GM10847 (cell line): ENCODE measurements around the gene UBE2M.

Experiments used
- POLR2A ChIP-seq: IDR thresholded peaks from 2 replicates; pipeline ENCODE4 v1.6.1; 2011; ENCODE audit not compliant: insufficient read length; ENCODE audit errors: extremely low read depth

UBE2M gene

DNA sequence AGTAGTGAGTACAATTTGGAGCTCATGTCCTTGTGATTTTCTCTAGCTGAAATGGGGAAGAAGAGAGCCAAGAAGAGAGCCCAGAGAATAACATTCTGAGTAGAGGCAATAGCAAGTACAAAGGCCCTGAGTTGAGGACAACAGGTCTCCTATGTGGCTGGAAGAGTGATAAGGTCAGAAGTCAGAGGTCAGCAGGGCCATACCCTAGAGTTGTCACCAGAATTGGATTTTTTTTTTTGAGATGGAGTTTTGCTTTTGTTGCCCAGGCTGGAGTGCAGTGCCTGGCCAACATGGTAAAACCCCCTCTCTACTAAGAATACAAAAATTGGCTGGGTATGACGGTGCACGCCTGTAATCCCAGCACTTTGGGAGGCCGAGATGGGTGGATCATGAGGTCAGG lies 22.6 kb downstream of the UBE2M start:
- TF ChIP-seq POLR2A, result no peak

DNA sequence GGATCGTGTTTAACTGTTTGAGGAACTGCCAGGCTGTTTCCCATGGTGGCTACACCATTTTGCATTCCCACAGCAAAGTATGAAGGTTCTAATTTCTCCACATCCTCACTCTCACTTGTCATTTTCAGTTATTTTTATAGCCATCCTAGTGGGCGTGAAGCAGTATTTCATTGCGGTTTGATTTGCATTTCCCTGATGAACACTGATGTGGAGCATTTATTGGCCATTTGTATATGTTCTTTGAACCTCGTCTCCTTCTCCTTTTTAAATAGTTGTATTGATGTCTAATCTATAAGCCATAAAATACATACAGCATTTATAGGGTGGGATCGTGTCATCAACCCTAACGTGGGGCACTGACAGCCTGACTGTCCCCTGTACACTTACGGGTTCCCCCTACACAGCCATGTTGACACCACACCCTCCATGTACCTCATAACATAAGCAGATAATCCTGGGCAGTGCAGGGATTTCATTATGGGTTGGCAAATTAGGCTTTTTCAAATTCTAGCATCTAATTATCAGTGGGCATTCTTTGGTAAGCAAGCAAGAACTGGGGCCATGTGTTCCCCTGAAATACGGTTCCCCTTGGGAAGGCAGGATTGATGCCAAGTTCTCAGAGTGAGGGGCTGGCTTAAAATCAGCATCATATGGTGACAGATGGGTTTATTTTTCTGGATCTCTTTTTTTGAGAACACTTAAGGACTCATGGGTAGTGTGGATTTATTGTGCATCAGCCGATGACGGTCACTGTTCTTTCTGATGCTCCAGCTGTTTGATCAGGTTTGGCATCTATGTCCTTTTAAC lies 27.2 kb downstream of the UBE2M start:
- TF ChIP-seq POLR2A, result no peak

DNA sequence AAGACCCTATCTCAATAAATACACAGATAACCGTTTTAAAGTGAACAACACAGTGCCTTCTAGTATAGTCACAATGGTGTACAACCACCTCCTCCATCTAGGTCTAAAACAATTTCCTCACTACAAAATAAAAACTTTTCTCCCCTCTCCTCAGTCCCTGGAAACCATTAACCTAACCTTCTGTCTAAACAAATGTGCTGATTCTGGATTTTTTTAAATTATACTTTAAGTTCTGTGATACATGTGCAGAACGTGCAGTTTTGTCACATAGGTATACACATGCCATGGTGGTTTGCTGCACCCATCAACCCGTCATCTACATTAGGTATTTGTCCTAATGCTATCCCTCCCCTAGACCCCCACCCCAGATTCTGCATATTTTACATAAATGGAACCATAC lies 29.0 kb downstream of the UBE2M start:
- no peak for TF ChIP-seq POLR2A

DNA sequence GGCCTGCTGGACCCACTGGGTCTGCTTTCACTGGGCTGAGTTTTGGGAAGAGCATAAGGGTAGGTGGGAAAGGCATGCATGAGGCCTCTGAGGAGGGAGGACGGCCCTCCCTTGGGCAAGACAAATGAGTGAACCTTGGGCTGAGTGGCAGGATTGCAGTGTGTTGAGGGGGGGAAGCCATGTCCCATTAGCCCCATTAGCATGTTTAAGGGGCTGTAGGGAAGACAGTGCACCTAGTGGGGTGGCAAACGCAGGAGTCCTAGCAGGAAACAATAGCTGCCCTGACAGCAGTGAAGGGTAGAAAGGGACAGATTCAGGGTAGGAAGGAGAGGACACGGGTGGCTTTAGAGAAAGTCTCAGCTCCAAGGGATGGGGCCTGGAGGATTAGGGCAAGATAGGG lies 35.7 kb downstream of the UBE2M start:
- TF ChIP-seq POLR2A, result no peak

DNA sequence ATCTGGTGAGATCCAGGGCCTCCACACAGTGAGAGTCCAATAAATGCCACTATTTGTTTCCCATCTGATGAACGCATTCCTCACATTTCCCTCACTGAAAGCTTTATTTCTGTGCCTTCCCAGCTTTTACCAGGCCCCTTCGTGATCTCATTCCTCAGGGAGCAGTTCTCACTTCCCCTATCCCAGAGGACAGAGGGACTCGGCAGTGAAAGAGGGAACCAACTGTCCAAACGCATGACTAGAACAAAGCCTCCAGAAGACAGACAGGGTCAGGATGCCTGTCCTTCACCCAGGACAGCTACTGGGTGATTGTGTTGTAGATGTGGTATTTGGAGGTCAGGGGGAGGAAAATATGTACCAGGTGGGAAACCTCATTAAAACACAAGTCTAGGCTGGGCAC lies 36.8 kb downstream of the UBE2M start:
- no peak for TF ChIP-seq POLR2A

DNA sequence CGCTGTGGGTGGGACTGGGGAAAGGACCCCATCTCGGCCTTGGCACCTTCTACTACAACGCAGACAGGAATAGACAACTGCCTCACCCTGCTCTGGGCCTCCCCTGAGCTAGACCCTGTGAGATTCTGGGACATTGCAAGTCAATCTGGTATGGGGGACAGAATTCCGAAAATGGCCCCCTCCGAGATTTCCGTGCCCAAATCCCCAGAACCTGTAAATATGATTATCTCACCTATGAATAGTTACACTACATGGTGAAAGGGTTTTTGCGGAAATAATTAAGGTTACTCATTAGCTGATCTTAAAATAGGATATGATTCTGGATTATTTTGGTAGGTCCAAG lies 38.2 kb downstream of the UBE2M start:
- no peak for TF ChIP-seq POLR2A

DNA sequence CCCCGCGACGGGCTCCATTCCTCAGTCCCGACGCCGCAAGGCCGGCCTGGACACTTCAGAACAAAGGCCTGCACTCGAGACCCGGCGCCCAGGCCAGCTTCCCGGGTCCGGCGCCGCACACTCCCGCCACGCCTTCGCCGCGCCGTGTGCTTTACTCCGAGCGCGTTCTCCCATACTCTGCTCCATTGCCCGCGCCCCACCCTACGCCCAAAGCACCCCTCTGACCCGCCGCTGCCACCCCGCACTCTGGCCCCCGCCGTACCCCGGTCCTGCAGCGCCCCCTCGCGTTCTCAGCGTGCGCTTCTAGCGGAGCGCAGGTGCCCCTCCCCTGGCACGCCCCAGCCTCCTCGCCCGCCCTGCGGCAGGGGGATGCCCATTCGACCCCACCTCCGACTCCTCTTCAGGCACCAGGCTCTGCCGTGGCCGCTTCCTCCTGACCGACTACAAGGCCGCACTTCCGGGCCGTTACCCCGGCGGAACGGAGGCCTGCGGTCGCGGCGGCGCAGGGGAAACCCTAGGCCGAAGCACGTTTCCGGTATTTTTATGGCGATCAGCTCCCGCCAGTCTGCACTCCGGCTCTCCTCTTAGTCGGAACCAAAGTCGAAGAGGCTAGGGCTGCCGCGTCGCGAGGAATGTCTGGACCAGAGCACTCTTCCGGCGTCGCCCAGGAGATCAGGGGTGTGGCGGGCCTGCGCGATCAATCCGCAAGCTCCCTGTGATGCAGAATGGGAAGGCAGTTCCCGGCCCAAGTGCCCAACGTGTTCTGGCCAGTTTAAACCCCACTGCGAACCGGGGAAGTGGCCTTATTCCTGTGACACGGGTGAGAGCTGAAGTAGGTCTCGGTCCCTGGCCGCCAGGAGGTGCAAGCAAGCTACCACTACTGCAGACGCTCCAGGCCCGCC lies 38.8 kb downstream of the UBE2M start, which contains the start of gene ZBTB45:
Gene ZBTB45, minus strand, starts transcription at position 456 of the 902 bp plus-strand sequence. CDS start 2,137 bp downstream, outside the sequence.
- peak; percentile 75 for TF ChIP-seq POLR2A

DNA sequence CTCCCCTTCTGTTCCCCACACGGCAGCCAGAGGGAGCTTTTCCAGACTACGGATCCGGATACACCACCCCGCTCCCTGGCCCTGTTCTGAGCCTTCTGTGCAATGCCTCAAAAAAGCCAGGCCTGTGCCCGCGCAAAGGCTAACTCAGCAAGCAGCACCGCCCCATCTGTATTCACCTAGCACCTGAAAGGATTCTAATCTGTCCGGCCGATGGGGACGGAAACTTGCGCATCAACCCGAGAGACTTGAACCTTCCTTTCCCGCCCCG lies 39.4 kb downstream of the UBE2M start:
- no peak for TF ChIP-seq POLR2A

DNA sequence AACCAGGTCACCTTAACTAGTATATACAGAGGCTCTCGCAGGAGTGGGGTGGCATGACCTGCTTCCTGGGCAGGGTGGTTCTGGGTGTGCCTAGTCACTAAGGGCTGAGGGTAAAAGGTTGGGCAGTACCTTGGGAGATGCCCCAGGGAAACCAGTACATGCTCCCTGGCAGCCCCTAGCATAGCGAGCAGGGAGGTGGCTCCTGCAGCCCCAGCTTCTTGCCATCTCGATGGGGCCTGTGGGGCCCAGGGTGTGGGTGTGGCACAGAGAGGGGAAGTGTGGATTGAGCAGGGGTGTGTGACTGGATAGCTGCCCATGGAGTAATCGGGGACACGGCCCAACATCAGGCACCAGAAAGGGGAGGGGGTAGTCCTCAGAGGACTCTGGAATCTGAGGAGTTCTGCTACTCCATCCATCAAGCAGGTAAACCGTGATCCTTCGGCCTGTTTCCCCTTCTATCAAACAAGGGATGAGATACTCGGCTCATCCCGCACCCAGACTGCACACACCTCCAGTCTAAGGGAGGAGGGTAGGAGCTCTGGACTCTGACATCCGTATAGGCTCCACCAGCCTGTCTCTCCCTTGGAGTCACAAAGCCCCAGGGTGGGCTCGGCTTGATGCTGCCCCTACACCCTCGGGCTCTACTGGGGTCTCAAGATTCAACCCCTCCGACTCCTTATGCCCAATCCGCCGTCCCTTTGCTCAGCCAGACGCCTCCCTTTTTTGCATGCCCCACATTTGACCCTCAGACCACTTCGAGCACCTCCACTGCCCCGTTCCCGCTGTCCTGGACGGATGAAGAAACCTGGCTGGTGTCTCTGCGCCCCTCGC lies 39.9 kb downstream of the UBE2M start:
- no peak for TF ChIP-seq POLR2A

DNA sequence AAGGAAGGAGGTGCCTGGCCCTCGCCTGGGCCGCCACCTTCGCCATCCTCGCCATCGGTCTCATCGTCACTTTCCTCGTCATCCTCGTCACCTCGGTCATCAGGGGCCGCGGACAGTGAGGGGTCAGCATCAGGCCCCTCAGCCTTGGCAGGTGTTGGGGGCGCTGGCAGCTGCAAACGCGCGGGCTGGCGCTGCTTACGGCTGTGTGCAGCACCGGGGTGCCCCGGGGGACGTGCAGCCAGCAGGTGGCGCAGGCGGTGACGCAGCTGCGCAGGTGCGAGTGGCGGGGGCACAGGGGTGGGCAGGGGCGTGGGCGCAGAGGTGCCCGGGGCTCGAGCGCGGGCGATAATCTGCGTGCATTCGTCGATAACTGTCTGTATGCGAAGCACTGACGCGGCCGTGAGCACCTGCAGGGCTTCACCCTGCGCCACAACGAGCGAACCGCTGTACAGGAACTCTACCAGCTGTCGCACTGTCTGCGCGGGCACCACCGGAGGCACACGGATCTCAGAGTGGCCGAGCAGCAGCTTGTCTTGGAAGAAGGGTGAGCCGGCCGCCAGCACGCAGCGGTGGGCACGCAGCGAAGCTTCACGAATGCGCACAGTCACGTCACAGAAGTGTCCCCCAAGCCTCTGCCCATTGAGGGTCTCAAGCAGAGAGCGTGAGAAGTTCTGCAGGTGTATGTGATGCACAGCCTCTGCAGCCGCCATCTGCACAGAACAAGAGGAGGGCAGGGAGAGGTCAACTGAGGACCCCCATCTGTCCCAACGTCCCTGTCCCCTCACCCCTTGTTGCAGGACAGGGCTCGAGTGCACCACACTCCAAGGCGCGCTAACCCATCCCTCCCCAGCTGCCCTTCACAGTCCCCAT lies 41.2 kb downstream of the UBE2M start:
- TF ChIP-seq POLR2A, result no peak

DNA sequence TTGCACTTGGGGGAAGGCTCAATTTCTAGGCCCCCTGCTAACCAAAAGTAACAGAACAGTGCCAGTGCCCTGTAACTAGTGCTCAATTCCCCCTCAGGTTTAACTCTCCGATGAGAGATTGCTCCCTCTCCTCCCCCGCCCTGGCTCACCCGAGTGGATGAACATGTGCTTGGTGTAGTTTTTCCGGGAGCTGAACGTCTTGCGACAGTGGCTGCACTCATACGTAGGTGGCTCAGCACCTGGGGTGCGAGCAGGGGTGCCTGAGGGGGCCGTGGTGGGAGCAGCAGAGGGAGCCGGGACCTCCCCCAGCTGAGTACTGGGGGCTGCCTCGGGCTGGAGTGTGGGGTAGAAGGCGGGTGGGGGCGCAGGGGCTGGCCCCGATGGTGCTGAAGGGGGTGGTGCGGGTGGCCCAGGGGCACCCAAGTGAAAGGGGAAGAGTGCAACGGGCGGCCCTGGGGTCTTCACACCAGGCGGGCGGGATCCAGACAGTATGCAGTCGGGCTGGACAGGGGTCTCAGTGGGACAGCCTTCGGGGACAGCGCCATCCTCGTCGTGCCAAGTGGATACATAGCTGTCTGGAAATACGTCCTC lies 42.1 kb downstream of the UBE2M start:
- TF ChIP-seq POLR2A, result no peak

DNA sequence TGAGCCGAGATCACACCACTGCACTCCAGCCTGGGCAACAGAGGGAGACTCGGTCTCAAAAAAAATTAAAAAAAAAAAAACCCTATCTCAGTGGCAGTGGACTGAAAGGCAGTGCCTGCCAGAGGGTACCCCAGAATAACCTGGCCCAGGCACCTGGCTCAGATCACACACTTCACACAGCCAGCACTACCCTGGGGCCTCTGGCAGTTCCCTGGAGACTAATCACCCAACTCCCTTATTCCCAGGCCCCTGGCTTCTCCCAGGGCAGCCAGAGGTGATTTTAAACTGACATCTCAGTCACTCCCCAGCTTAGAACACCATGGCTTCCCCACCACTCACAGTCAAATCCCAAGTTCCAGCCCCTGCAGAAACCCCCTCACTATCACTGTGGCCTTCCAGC lies 43.2 kb downstream of the UBE2M start:
- no peak for TF ChIP-seq POLR2A

DNA sequence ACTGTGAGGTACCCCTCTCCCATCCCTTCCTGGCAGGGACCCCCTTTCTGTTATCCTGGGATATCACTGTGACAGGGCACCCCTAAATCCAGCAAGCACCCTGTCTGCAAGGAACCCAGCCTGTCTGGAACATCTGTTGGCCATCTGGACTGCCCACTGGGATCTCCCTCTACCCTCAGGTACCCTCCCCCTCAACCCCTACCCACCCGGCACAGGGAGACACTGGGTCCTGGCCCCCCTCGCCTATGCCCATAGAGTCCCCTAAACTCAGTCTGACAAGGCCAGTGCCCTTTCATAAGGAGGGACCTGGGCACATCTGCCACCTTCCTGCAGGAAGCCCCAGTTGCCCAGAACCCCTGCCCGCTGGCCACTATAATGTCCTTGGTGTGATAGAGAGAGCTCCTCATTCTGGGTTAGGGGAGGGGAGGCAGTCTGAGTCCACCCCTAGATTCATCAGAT lies 43.8 kb downstream of the UBE2M start:
- TF ChIP-seq POLR2A, result no peak
